Ramos (cell line): ENCODE results near the gene METRN.

ENCODE experiments used
- in situ Hi-C: fragments of 300-500 bp; cut with MboI; formaldehyde crosslinking; loops from one replicate; pipeline ENCODE4 v1.14.3; 2022; ENCODE audit warnings: low sequenced_read_pairs; ENCODE audit not compliant: unreplicated experiment

METRN gene

GRCh38 chr16:714558-715476 is at the start of gene METRN:
METRN (plus strand) TSS chr16:715118; CDS start chr16:715290, 172 bp downstream.
- in situ Hi-C loops = loop anchor here (5.0 to 25.0 kb wide), 2 partner anchors 72 to 347 kb away; partner anchors contain the start of genes CHTF18, RPUSD1 and SSTR5

- in situ Hi-C loops = no loop called here
These were observed 48.3 kb upstream of the METRN start for GRCh38 chr16:666572-666971.

GRCh38 chr16:667113-667779 is 47.7 kb upstream of the METRN start:
- in situ Hi-C loops = no loop called here

- in situ Hi-C loops = no loop called here
These were observed 47.0 kb upstream of the METRN start, which contains the start of gene RHOT2 for GRCh38 chr16:667780-668518. RHOT2 (plus strand) TSS chr16:668132; CDS start chr16:668200, 68 bp downstream.

GRCh38 chr16:668519-669171 is 46.3 kb upstream of the METRN start:
- in situ Hi-C loops = no loop called here

- in situ Hi-C loops = no loop called here
These were observed 45.3 kb upstream of the METRN start for GRCh38 chr16:669666-670065.

GRCh38 chr16:670485-671352 is 44.2 kb upstream of the METRN start:
- in situ Hi-C loops = no loop called here

- in situ Hi-C loops = no loop called here
These were observed 43.4 kb upstream of the METRN start for GRCh38 chr16:671353-672131.

GRCh38 chr16:672371-672770 is 42.5 kb upstream of the METRN start:
- in situ Hi-C loops = no loop called here

- in situ Hi-C loops = no loop called here
These were observed 42.1 kb upstream of the METRN start for GRCh38 chr16:672851-673250.

GRCh38 chr16:673399-673991 is 41.4 kb upstream of the METRN start:
- in situ Hi-C loops = no loop called here

- in situ Hi-C loops = no loop called here
These were observed 40.6 kb upstream of the METRN start for GRCh38 chr16:674214-674881.

GRCh38 chr16:674968-675883 is 39.7 kb upstream of the METRN start, which contains the start of gene RHBDL1:
RHBDL1 (plus strand) TSS chr16:675671; CDS start chr16:675791, 120 bp downstream.
- in situ Hi-C loops = no loop called here

- in situ Hi-C loops = no loop called here
These were observed 38.9 kb upstream of the METRN start for GRCh38 chr16:675884-676564.

GRCh38 chr16:676565-676902 is 38.4 kb upstream of the METRN start:
- in situ Hi-C loops = no loop called here

- in situ Hi-C loops = no loop called here
These were observed 38.0 kb upstream of the METRN start for GRCh38 chr16:676913-677312.
